CD8-positive, alpha-beta memory T cell (primary cell): ENCODE results near the gene EEA1. TPM values are rescaled to one million over a fixed set of nuclear protein-coding genes. Genes with fewer than 3 reads are reported as not detected.

Experiments used
- CTCF ChIA-PET: fragments of 350-600 bp; sonication (Branson Sonifier 250); formaldehyde crosslinking; loops from one replicate; lab custom pipeline; 2021; ENCODE audit warnings: antibody characterized with exemption; lab: Charles Lee
- POLR2A ChIA-PET: fragments of 350-600 bp; sonication (Branson Sonifier 250); formaldehyde crosslinking; loops from one replicate; lab custom pipeline; 2021; ENCODE audit warnings: antibody characterized with exemption; lab: Charles Lee
- DNase-seq, 5 donors: peaks; one replicate each; pipeline versions ENCODE4 v3.0.0 to v3.0.0-alpha.2; 2020 to 2022; ENCODE audit warnings: mixed read lengths in 1 of 5
- H3K27ac ChIP-seq: one replicate; pipeline ENCODE4 v1.7.0; 2013; ENCODE audit warnings: low read depth, mild to moderate bottlenecking, low read length, moderate library complexity
- H3K27me3 ChIP-seq: 2 replicates; pipeline ENCODE4 v1.7.0; 2013; ENCODE audit warnings: low read length, mild to moderate bottlenecking; ENCODE audit not compliant: insufficient read depth, poor library complexity, severe bottlenecking
- H3K36me3 ChIP-seq: 2 replicates; pipeline ENCODE4 v1.7.0; 2013; ENCODE audit warnings: mild to moderate bottlenecking, low read length, moderate library complexity; ENCODE audit not compliant: insufficient read depth
- H3K4me1 ChIP-seq: 2 replicates; pipeline ENCODE4 v1.7.0; 2013; ENCODE audit warnings: mild to moderate bottlenecking, low read length, moderate library complexity; ENCODE audit not compliant: insufficient read depth
- H3K4me3 ChIP-seq: 2 replicates; pipeline ENCODE4 v1.7.0; 2013; ENCODE audit warnings: mild to moderate bottlenecking, low read length
- H3K9me3 ChIP-seq: 2 replicates; pipeline ENCODE4 v1.7.0; 2013; ENCODE audit warnings: mild to moderate bottlenecking, low read length
- H3K27ac Mint-ChIP-seq, 8 donors: one replicate each; pipeline ENCODE4 v1.8.0; 2020 to 2021; ENCODE audit warnings: mixed read lengths in 8 of 8, mild to moderate bottlenecking in 6 of 8, inconsistent platforms in 3 of 8, moderate library complexity in 3 of 8
- H3K27me3 Mint-ChIP-seq, 2 donors: one replicate each; pipeline ENCODE4 v1.8.0; 2020 to 2021; ENCODE audit warnings: mixed read lengths in 2 of 2, mild to moderate bottlenecking in 1 of 2, moderate library complexity in 1 of 2
- H3K36me3 Mint-ChIP-seq, 3 donors: one replicate each; pipeline ENCODE4 v1.8.0; 2020 to 2021; ENCODE audit warnings: mixed read lengths in 3 of 3, inconsistent platforms in 1 of 3, mild to moderate bottlenecking in 1 of 3
- H3K4me1 Mint-ChIP-seq, 3 donors: one replicate each; pipeline ENCODE4 v1.8.0; 2020 to 2021; ENCODE audit warnings: mixed read lengths in 3 of 3, inconsistent platforms in 1 of 3, mild to moderate bottlenecking in 1 of 3
- H3K4me3 Mint-ChIP-seq, 7 donors: one replicate each; pipeline ENCODE4 v1.8.0; 2020 to 2021; ENCODE audit warnings: mixed read lengths in 7 of 7, mild to moderate bottlenecking in 6 of 7, moderate library complexity in 4 of 7, inconsistent platforms in 2 of 7
- H3K9me3 Mint-ChIP-seq, 5 donors: one replicate each; pipeline ENCODE4 v1.8.0; 2020 to 2022; ENCODE audit warnings: mixed read lengths in 5 of 5, mild to moderate bottlenecking in 3 of 5, moderate library complexity in 2 of 5, inconsistent platforms in 1 of 5
- polyA plus RNA-seq: library from polyadenylated mRNA; unstranded; fragments of 300-500 nt; fragmentation: Illumina TruSeq; gene quantifications from one replicate; pipeline ENCODE4 v1.2.3, GENCODE V29; 2021
- total RNA-seq, 2 experiments: library from RNA; stranded (reverse); gene quantifications; one replicate each; pipeline ENCODE4 v1.2.3, GENCODE V29; 2021

Gene EEA1
- total and polyA plus RNA-seq, 3 experiments from 2014 or later = 9.3 to 23.6 (median 21.5) TPM

DNA sequence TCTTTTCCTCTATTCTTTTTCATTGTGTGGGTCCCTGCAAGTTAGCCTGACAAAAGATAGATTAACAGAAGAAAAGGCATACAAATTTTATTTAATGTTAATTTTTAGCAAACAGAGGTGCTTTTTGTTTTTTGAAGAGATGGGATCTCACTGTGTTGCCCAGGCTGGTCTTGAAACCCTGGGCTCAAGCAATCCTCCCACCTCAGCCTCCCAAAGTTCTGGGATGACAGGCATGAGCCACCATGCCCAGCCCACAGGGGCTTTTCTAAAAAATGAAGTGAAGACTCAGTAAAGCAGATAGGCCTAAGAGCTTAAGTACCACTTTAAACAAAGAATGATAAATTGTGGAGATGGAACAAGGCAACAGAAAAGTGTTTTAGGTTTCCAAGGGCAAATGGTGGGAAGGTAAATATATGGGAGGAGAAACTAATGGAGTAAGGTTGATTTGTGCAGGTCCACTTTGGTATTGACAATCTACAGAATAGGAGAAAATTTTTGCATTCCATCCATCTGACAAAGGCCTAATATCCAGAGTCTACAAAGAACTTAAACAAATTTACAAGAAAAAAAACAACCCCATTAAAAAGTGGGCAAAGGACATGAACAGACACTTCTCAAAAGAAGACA lies 18.6 kb upstream of the EEA1 start:
- Mint-ChIP-seq H3K27ac (no peak overlapping the region), H3K27me3 (peaks cover 9 to 21% of the 10 kb centered on the region in 2 donors), H3K9me3 (no peaks in the 10 kb centered on the region), H3K4me3 (no peak overlapping the region), H3K36me3 (peaks cover 0 to 5% (median 0%) of the 10 kb centered on the region in 3 donors), H3K4me1 (no peaks in the 10 kb centered on the region)
- ChIA-PET POLR2A (no interaction called here), CTCF (no interaction called here)
- H3K9me3 ChIP-seq = no peaks in the 10 kb centered on the region
- no peaks in the 10 kb centered on the region for H3K36me3 ChIP-seq
- H3K27ac ChIP-seq = no peak overlapping the region
- no peak overlapping the region for H3K4me3 ChIP-seq
- no peak for DNase-seq
- no peaks in the 10 kb centered on the region for H3K4me1 ChIP-seq
- no peaks in the 10 kb centered on the region for H3K27me3 ChIP-seq

DNA sequence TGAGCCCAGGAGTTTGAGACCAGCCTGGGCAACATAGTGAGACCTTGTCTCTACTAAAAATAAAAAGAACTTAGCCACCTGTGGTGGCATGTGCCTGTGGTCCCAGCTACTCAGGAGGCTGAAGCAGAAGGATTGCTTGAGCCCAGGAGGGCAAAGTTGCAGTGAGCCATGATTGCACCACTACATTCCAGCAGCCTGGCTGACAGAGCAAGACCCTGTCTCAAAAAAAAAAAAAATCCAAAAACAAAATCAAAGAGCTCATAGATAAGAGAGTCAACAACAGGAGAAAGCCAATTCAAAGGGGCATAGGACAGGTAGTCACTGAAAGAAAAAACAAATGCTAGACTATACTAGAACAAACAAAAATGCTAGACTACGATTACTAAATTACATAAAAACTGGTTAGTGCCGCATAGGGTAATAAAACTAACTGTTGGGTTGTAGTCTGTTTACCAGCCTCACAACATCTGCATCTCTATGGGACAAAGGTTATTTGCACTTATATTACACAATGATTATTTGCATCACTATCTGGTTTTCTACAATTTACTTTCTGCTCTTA lies 16.6 kb upstream of the EEA1 start:
- peaks cover 0 to 5% (median 0%) of the 10 kb centered on the region in 3 donors for H3K36me3 Mint-ChIP-seq
- no peaks in the 10 kb centered on the region for H3K4me1 Mint-ChIP-seq
- H3K27ac Mint-ChIP-seq = no peak overlapping the region
- no peak overlapping the region for H3K4me3 Mint-ChIP-seq
- Histone ChIP-seq H3K4me1 (no peaks in the 10 kb centered on the region), H3K27ac (no peak overlapping the region), H3K9me3 (no peaks in the 10 kb centered on the region), H3K36me3 (no peaks in the 10 kb centered on the region), H3K4me3 (no peak overlapping the region), H3K27me3 (no peaks in the 10 kb centered on the region)
- ChIA-PET POLR2A (interaction anchor here (0.6 kb wide), 1 partner anchor 1658 kb away, joined by 3 read pairs; no protein-coding TSS in a partner anchor), CTCF (interaction anchor here (0.6 kb wide), 1 partner anchor 1619 kb away, joined by 3 read pairs; no protein-coding TSS in a partner anchor)
- H3K9me3 Mint-ChIP-seq = no peaks in the 10 kb centered on the region
- H3K27me3 Mint-ChIP-seq = peaks cover 7 to 19% of the 10 kb centered on the region in 2 donors
- DNase-seq = no peak

DNA sequence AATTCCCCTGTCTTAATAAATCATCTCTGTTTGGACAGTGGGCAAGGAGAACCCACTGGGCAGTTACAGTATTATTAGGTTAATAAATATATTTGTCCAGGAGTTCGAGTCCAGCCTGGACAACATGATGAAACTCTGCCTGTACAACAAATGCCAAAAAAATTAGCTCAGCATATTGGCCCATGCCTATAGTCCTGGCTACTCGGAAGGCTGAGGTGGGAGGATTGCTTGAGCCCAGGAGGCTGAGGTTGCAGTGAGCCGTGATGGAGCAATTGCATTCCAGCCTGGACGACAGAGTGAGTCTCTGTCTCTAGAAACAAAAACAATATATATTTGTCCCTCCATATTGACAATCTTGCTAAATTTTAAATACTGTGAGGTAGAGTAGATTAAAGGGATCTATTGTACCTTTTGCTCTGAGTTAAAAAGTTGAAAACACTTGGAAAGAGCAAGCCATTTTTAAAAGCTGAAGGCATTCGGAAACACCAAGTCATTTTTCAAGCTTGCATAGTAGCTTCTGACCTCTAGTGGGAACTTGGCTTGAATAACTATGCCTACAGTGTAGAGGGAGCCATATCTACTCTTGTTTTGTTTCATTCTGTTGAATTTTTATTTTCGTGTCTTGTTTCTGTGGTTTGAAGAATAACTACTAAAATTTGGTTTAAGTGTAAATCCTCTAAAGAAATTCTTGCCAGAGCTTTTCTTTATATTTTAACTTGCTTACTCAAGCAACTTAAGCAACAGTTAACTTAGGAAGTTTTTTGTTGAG lies 14.6 kb upstream of the EEA1 start:
- H3K27me3 ChIP-seq = no peaks in the 10 kb centered on the region
- no peak for DNase-seq
- H3K36me3 ChIP-seq = no peaks in the 10 kb centered on the region
- H3K27ac Mint-ChIP-seq = no peak overlapping the region
- no peak overlapping the region for H3K4me3 Mint-ChIP-seq
- no peaks in the 10 kb centered on the region for H3K4me1 Mint-ChIP-seq
- peaks cover 7 to 14% of the 10 kb centered on the region in 2 donors for H3K27me3 Mint-ChIP-seq
- ChIA-PET CTCF (interaction anchor here (1.1 kb wide), 1 partner anchor 14 kb away, joined by 3 read pairs; the partner anchor contains the start of gene EEA1), POLR2A (interaction anchor here (0.6 to 1.3 kb wide), 2 partner anchors 15 to 17 kb away, joined by 4 to 14 read pairs; partner anchors contain the start of gene EEA1)
- no peak overlapping the region for H3K27ac ChIP-seq
- H3K36me3 Mint-ChIP-seq = peaks cover 0 to 5% (median 0%) of the 10 kb centered on the region in 3 donors
- H3K9me3 Mint-ChIP-seq = no peaks in the 10 kb centered on the region
- H3K4me1 ChIP-seq = no peaks in the 10 kb centered on the region
- H3K9me3 ChIP-seq = no peaks in the 10 kb centered on the region
- no peak overlapping the region for H3K4me3 ChIP-seq

DNA sequence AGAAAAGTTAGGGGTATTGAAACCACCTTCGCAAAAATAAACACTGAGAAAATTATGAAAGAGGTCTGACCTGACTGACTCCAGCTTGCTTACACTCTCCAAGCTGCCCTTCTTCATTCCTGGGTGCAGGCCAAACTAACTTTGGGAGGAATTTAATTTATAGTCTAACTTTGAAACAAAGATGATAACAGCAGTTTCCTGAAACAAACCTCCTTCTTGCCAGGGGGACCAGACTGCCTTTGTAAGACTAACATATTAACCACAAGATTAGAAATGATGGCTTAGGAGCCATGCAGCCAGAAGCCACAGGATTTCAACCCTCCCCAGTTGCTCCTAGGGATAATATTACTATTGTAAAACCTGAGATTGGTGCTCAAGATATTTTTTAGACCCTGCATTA lies 13.8 kb upstream of the EEA1 start:
- H3K27me3 Mint-ChIP-seq = peaks cover 7 to 14% of the 10 kb centered on the region in 2 donors
- H3K36me3 Mint-ChIP-seq = peaks cover 0 to 4% (median 0%) of the 10 kb centered on the region in 3 donors
- Histone ChIP-seq H3K4me3 (no peak overlapping the region), H3K27me3 (no peaks in the 10 kb centered on the region), H3K4me1 (no peaks in the 10 kb centered on the region), H3K27ac (no peak overlapping the region), H3K9me3 (no peaks in the 10 kb centered on the region), H3K36me3 (no peaks in the 10 kb centered on the region)
- H3K27ac Mint-ChIP-seq = peak overlapping the region in 1 of 8 donors; percentile 65
- no peak for DNase-seq
- ChIA-PET POLR2A (no interaction called here), CTCF (interaction anchor here (1.1 kb wide), 1 partner anchor 14 kb away, joined by 3 read pairs; the partner anchor contains the start of gene EEA1)
- H3K4me3 Mint-ChIP-seq = no peak overlapping the region
- H3K4me1 Mint-ChIP-seq = no peaks in the 10 kb centered on the region
- no peaks in the 10 kb centered on the region for H3K9me3 Mint-ChIP-seq

DNA sequence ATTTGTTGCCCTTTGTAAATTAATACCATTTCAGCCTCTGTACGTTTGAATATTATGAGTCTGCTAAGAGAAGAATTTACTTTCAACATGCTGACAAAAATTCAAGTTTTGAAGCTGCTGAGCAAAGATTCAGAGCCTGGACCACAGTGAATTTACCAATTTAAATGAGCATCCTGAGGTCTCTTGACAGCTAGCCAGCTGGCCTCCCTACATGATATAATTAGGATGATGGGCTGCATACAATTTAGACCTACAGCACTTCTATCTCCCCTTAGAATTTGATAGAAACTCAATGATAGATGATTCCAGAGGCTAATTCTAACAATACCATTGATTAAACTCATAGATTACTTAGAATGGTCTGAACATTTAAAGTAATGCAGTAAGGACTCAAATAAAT lies 10.0 kb upstream of the EEA1 start:
- no peak for DNase-seq
- H3K27me3 ChIP-seq = no peaks in the 10 kb centered on the region
- Mint-ChIP-seq H3K4me3 (no peak overlapping the region), H3K4me1 (no peaks in the 10 kb centered on the region), H3K27me3 (no peaks in the 10 kb centered on the region), H3K9me3 (no peaks in the 10 kb centered on the region), H3K36me3 (no peaks in the 10 kb centered on the region), H3K27ac (no peak overlapping the region)
- ChIA-PET POLR2A (no interaction called here), CTCF (no interaction called here)
- no peak overlapping the region for H3K4me3 ChIP-seq
- H3K36me3 ChIP-seq = no peaks in the 10 kb centered on the region
- H3K9me3 ChIP-seq = no peaks in the 10 kb centered on the region
- no peaks in the 10 kb centered on the region for H3K4me1 ChIP-seq
- no peak overlapping the region for H3K27ac ChIP-seq

DNA sequence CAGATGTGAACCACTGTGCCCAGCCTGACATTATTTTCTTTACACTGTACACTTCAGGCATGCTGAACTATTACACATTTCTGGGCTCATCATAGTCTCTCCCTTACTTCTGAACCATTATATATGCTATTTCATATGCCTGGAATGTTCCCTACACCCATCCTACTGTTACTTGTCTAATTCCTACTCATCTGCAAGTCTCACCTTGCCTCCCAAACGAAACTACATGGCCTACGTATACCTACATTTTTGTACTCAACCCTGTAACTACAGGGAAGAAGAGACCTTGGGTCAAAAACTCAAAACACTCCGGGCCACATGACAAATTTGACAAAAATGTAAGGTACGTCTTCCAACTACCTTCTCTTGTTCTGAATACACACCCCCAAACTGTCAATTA lies 9.5 kb upstream of the EEA1 start:
- Histone ChIP-seq H3K27me3 (no peaks in the 10 kb centered on the region), H3K9me3 (no peaks in the 10 kb centered on the region), H3K4me1 (no peaks in the 10 kb centered on the region), H3K27ac (no peak overlapping the region), H3K36me3 (no peaks in the 10 kb centered on the region), H3K4me3 (no peak overlapping the region)
- Mint-ChIP-seq H3K27me3 (no peaks in the 10 kb centered on the region), H3K4me1 (no peaks in the 10 kb centered on the region), H3K9me3 (no peaks in the 10 kb centered on the region), H3K4me3 (no peak overlapping the region), H3K27ac (no peak overlapping the region), H3K36me3 (no peaks in the 10 kb centered on the region)
- DNase-seq = no peak
- ChIA-PET POLR2A (interaction anchor here (0.6 kb wide), 1 partner anchor 330 kb away, joined by 4 read pairs; no protein-coding TSS in a partner anchor), CTCF (no interaction called here)

DNA sequence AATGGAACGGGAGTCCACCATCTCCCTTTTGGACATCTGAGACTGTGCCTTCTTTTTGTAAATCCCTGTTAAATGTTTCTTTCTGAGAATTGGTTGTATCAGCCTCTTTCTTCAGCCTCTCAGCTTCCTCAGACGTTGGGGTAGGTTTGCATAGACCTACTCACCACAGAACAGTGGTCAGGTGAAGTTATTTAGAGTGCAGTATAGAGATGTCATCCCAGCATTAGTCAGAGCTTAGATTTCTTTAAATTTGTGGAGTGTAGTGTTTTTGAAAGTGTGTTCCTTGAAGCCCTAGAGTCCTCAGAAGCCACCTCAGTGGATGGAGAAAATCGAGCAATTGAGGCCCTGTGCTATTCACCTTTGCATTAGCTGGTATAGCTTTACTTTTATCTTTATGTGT lies 8.9 kb upstream of the EEA1 start:
- H3K36me3 ChIP-seq = no peaks in the 10 kb centered on the region
- CTCF ChIA-PET = no interaction called here
- Mint-ChIP-seq H3K4me1 (no peaks in the 10 kb centered on the region), H3K27me3 (no peaks in the 10 kb centered on the region), H3K27ac (no peak overlapping the region), H3K36me3 (no peaks in the 10 kb centered on the region), H3K9me3 (no peaks in the 10 kb centered on the region), H3K4me3 (no peak overlapping the region)
- H3K9me3 ChIP-seq = no peaks in the 10 kb centered on the region
- no peak for DNase-seq
- no peak overlapping the region for H3K4me3 ChIP-seq
- no peaks in the 10 kb centered on the region for H3K27me3 ChIP-seq
- H3K4me1 ChIP-seq = no peaks in the 10 kb centered on the region
- no peak overlapping the region for H3K27ac ChIP-seq
- POLR2A ChIA-PET = interaction anchor here (0.6 to 1.0 kb wide), 2 partner anchors 8 to 330 kb away, joined by 4 read pairs; no protein-coding TSS in a partner anchor

DNA sequence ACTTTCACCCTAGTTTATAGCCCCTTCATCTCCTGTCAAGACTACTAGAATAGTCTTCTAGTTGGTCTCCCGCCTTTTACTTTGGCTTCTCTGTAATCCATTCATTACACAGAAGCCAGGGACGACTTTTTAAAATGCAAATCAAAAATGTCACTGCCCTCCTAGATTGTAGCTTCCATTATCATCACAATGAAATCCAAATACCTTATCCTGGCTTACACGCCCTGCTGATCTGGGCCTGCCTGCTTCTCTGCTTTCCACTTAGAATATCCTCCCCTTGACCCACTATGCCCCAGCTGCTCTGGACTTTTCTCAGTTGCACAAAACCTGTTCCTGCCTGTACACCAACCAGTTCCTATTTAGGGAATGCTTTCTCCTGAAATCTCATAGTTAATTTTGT lies 4.5 kb upstream of the EEA1 start:
- CTCF ChIA-PET = no interaction called here
- H3K4me3 Mint-ChIP-seq = peak overlapping the region in 1 of 7 donors; percentile 18
- H3K4me1 Mint-ChIP-seq = peaks cover 7 to 9% (median 8%) of the 10 kb centered on the region in 3 donors
- no peaks in the 10 kb centered on the region for H3K36me3 Mint-ChIP-seq
- H3K9me3 Mint-ChIP-seq = no peaks in the 10 kb centered on the region
- POLR2A ChIA-PET = no interaction called here
- Histone ChIP-seq H3K9me3 (no peaks in the 10 kb centered on the region), H3K4me3 (no peak overlapping the region), H3K4me1 (peaks cover 6% of the 10 kb centered on the region), H3K27ac (no peak overlapping the region), H3K36me3 (no peaks in the 10 kb centered on the region), H3K27me3 (no peaks in the 10 kb centered on the region)
- no peaks in the 10 kb centered on the region for H3K27me3 Mint-ChIP-seq
- DNase-seq = no peak
- H3K27ac Mint-ChIP-seq = peak overlapping the region in 1 of 8 donors; percentile 22
